ENCODE results near the gene NR4A1.

NR4A1 gene

DNA sequence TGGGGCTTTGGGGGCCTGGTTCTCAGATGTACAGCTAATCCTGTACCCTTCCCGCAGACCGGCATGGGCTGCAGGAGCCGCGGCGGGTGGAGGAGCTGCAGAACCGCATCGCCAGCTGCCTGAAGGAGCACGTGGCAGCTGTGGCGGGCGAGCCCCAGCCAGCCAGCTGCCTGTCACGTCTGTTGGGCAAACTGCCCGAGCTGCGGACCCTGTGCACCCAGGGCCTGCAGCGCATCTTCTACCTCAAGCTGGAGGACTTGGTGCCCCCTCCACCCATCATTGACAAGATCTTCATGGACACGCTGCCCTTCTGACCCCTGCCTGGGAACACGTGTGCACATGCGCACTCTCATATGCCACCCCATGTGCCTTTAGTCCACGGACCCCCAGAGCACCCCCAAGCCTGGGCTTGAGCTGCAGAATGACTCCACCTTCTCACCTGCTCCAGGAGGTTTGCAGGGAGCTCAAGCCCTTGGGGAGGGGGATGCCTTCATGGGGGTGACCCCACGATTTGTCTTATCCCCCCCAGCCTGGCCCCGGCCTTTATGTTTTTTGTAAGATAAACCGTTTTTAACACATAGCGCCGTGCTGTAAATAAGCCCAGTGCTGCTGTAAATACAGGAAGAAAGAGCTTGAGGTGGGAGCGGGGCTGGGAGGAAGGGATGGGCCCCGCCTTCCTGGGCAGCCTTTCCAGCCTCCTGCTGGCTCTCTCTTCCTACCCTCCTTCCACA lies 7.6 kb downstream of the NR4A1 start:
- Histone ChIP-seq H3K79me2 (ENCODE audit: insufficient read depth, low read length) (no peaks in the 10 kb centered on the region), H3K4me2 (ENCODE audit: low read depth, low read length, poor library complexity, severe bottlenecking) (no peak overlapping the region), H4K20me1 (ENCODE audit: insufficient read depth, low read length, poor library complexity, severe bottlenecking) (no peaks in the 10 kb centered on the region), H3K4me1 (ENCODE audit: insufficient read depth, low read length, poor library complexity, severe bottlenecking) (no peaks in the 10 kb centered on the region), H3K9ac (ENCODE audit: low read depth, low read length, poor library complexity, severe bottlenecking) (no peak overlapping the region), H3K36me3 (ENCODE audit: insufficient read depth, low read length) (no peaks in the 10 kb centered on the region), H3F3A (ENCODE audit: low read depth) (no peaks in the 10 kb centered on the region), H2AFZ (ENCODE audit: low read length) (no peak overlapping the region), H3K9me3 (ENCODE audit: insufficient read depth, low read depth, low read length) (no peaks in the 10 kb centered on the region), H3K9me2 (replicated peaks; ENCODE audit: low read depth, low read length) (no peaks in the 10 kb centered on the region), H3K4me3 (ENCODE audit: low read length, poor library complexity, severe bottlenecking) (no peak overlapping the region), H3K27me3 (ENCODE audit: insufficient read depth, low read length, poor library complexity, severe bottlenecking) (no peaks in the 10 kb centered on the region)
- TF ChIP-seq, protein P1, sequence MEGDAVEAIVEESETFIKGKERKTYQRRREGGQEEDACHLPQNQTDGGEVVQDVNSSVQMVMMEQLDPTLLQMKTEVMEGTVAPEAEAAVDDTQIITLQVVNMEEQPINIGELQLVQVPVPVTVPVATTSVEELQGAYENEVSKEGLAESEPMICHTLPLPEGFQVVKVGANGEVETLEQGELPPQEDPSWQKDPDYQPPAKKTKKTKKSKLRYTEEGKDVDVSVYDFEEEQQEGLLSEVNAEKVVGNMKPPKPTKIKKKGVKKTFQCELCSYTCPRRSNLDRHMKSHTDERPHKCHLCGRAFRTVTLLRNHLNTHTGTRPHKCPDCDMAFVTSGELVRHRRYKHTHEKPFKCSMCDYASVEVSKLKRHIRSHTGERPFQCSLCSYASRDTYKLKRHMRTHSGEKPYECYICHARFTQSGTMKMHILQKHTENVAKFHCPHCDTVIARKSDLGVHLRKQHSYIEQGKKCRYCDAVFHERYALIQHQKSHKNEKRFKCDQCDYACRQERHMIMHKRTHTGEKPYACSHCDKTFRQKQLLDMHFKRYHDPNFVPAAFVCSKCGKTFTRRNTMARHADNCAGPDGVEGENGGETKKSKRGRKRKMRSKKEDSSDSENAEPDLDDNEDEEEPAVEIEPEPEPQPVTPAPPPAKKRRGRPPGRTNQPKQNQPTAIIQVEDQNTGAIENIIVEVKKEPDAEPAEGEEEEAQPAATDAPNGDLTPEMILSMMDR (conservative IDR thresholded peaks at IDR 0.05; ENCODE audit: low read length): no peak
- no peak for TF ChIP-seq EZH2phosphoT487 (IDR thresholded peaks at IDR 0.05; ENCODE audit: borderline replicate concordance)

DNA sequence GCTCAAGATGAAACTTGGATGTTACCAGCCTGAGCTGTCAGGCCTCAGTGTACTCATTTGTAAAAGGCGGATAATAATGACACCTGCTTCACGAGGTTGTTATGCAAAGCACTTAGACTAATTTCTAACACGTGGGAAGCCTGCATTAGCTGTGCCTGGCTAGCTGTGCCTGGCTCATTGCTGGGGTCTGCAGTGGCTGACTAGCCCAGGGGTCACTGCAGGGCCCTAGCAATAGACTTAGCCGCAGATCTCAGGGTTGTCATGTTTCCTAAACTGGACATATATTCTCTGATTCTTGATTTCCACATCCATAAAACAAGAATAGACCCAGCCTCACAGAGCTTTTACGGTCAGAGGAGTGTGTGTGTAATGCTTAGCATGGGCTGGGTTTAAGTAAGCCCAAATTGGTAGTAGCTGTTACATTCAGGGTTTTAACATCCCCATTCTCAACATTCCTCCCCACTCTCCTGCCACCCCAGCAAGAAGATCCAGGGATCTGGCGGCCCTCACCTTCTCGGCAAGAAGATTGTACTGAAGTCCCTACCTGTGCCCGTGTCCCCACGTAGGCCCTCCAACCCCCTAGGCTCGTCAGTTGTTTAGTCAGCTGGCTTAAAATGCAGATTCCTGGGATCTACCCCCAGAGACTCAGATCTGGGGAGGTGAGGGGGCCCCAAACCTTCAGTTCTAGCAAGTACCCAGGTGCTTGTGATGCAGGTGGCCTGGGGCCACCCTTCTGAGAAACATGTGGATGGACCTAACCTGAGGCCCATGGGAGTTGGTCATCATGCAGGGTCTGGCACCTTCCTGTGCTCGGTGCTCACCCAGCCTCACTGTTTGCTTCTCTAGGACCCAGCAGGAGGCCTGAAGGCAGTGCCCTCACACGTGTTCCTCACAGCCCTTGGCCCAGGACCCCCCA lies 8.6 kb downstream of the NR4A1 start:
- Histone ChIP-seq H3K4me1 (ENCODE audit: insufficient read depth, low read length, poor library complexity, severe bottlenecking) (no peaks in the 10 kb centered on the region), H3K9me2 (replicated peaks; ENCODE audit: low read depth, low read length) (no peaks in the 10 kb centered on the region), H3K9me3 (ENCODE audit: insufficient read depth, low read depth, low read length) (no peaks in the 10 kb centered on the region), H3K27me3 (ENCODE audit: insufficient read depth, low read length, poor library complexity, severe bottlenecking) (no peaks in the 10 kb centered on the region), H3K4me2 (ENCODE audit: low read depth, low read length, poor library complexity, severe bottlenecking) (no peak overlapping the region), H2AFZ (ENCODE audit: low read length) (no peak overlapping the region), H3K79me2 (ENCODE audit: insufficient read depth, low read length) (no peaks in the 10 kb centered on the region), H3K4me3 (ENCODE audit: low read length, poor library complexity, severe bottlenecking) (no peak overlapping the region), H3K36me3 (ENCODE audit: insufficient read depth, low read length) (no peaks in the 10 kb centered on the region), H4K20me1 (ENCODE audit: insufficient read depth, low read length, poor library complexity, severe bottlenecking) (no peaks in the 10 kb centered on the region), H3F3A (ENCODE audit: low read depth) (no peaks in the 10 kb centered on the region), H3K9ac (ENCODE audit: low read depth, low read length, poor library complexity, severe bottlenecking) (no peak overlapping the region)
- TF ChIP-seq, protein P1 (conservative IDR thresholded peaks at IDR 0.05; ENCODE audit: low read length): no peak
- no peak for TF ChIP-seq EZH2phosphoT487 (IDR thresholded peaks at IDR 0.05; ENCODE audit: borderline replicate concordance)

DNA sequence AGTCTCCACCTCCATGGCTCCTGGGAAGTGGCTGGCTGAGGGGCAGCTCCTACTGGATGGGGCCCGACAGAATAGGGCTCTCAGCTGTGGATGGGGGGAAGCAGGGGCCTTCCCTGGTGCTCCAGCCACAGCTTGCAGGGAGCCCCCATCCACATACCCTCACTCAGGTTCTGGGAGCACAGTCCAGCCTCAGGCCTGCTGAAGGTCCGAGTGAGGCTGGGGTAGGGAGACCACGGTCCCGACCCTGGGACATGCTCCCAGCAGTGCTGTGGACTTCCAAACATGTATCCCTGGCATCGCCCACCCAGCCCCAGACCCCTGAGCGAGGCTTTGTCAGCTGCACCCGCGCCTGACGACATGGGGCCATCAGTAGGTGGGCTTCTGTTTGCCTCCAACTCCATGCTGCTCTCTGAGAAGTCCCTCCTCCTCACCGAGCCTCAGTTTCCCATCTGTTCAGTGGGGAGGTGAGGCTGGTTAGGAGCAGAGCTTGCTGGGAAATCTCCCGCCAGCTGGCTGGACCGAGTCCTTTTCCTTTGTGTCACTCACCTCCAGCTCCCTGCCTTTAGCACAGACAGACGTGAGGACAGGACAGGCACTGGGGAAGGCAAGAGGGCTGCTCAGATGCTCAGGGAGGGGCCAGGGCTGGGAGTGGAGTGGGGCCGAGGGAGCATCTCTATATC lies 9.4 kb downstream of the NR4A1 start:
- no peak overlapping the region for H3K4me3 ChIP-seq (ENCODE audit: low read length, poor library complexity, severe bottlenecking)
- H3K9me3 ChIP-seq (ENCODE audit: insufficient read depth, low read depth, low read length): no peaks in the 10 kb centered on the region
- H3K79me2 ChIP-seq (ENCODE audit: insufficient read depth, low read length): no peaks in the 10 kb centered on the region
- no peak overlapping the region for H2AFZ ChIP-seq (ENCODE audit: low read length)
- H3K27me3 ChIP-seq (ENCODE audit: insufficient read depth, low read length, poor library complexity, severe bottlenecking): no peaks in the 10 kb centered on the region
- no peaks in the 10 kb centered on the region for H3K4me1 ChIP-seq (ENCODE audit: insufficient read depth, low read length, poor library complexity, severe bottlenecking)
- no peaks in the 10 kb centered on the region for H3K9me2 ChIP-seq (replicated peaks; ENCODE audit: low read depth, low read length)
- no peak overlapping the region for H3K4me2 ChIP-seq (ENCODE audit: low read depth, low read length, poor library complexity, severe bottlenecking)
- no peak overlapping the region for H3K9ac ChIP-seq (ENCODE audit: low read depth, low read length, poor library complexity, severe bottlenecking)
- no peaks in the 10 kb centered on the region for H3F3A ChIP-seq (ENCODE audit: low read depth)
- TF ChIP-seq, protein P1 (conservative IDR thresholded peaks at IDR 0.05; ENCODE audit: low read length): no peak
- TF ChIP-seq EZH2phosphoT487 (IDR thresholded peaks at IDR 0.05; ENCODE audit: borderline replicate concordance): no peak
- no peaks in the 10 kb centered on the region for H3K36me3 ChIP-seq (ENCODE audit: insufficient read depth, low read length)
- H4K20me1 ChIP-seq (ENCODE audit: insufficient read depth, low read length, poor library complexity, severe bottlenecking): no peaks in the 10 kb centered on the region
